ENCODE results near the gene SFTPA1. TPM values are rescaled to one million over a fixed set of nuclear protein-coding genes. Genes with fewer than 3 reads are reported as not detected.

The SFTPA1 gene
- not detected in 5 replicates for total RNA-seq (2022; extraction: Qiagen RNA extraction)

DNA sequence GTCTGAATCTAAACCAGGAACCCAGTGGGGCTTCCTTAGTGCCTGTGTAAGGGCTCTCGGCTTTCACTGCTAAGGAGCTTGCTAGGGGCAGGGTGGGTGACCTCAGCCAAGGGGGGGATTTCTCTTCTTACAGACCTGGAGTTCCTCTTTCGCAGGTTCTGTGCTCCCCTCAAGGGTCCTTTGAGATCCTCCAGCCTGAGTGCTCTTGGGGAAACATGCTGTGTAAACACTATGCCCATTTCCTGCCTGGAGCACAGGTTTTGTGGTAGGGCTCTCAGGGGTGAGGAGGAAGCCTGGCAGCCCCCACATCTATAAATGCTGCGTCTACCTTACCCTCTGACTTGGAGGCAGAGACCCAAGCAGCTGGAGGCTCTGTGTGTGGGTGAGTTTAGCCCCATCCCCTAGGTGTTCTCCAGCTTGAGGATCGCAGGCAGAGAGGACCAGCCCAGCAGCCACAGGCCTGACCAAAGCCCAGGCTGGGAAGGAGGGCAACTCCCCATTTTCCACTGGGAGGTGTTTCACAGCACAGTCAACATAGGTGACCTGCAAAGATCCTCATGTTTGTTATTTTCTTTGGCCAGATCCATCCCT lies at the start of gene SFTPA1:
Gene SFTPA1, plus strand, starts transcription at position 339 of the 591 bp plus-strand sequence. CDS start 887 bp downstream, outside the sequence.

Other genes with a start within 250 kb of the SFTPA1 start
- gene ZCCHC24, start 165.3 kb upstream of the SFTPA1 start, total RNA-seq (2022; extraction: Qiagen RNA extraction) = 2.5 to 4.0 TPM (median 3.4 TPM) in 5 replicates
- 2.0 to 3.1 TPM (median 2.5 TPM) in 5 replicates for gene EIF5AL1, start 98.4 kb upstream of the SFTPA1 start, total RNA-seq (2022; extraction: Qiagen RNA extraction)
- not detected in 5 replicates for gene SFTPA2, start 50.5 kb upstream of the SFTPA1 start, total RNA-seq (2022; extraction: Qiagen RNA extraction)
- 0.19 to 0.42 TPM (median 0.26 TPM) in 5 replicates for gene NUTM2B, start 92.3 kb downstream of the SFTPA1 start, total RNA-seq (2022; extraction: Qiagen RNA extraction)
- 0.34 to 0.51 TPM (median 0.43 TPM) in 5 replicates for gene NUTM2E, start 215.8 kb downstream of the SFTPA1 start, total RNA-seq (2022; extraction: Qiagen RNA extraction)